IPS-15b (cell line): ENCODE measurements around the gene HOXC13.

Source experiments
- H3K27me3 ChIP-seq: one replicate; pipeline ENCODE4 v1.6.1; 2013; ENCODE audit warnings: low read length; ENCODE audit not compliant: control insufficient read depth, insufficient read depth
- H3K36me3 ChIP-seq: one replicate; pipeline ENCODE4 v1.6.1; 2013; ENCODE audit warnings: low read length; ENCODE audit not compliant: control insufficient read depth, insufficient read depth
- H3K4me1 ChIP-seq: one replicate; pipeline ENCODE4 v1.6.1; 2013; ENCODE audit warnings: mild to moderate bottlenecking, low read length; ENCODE audit not compliant: control insufficient read depth, insufficient read depth
- H3K4me3 ChIP-seq: one replicate; pipeline ENCODE4 v1.5.1; 2013; ENCODE audit warnings: low read depth, low read length
- H3K9ac ChIP-seq: one replicate; pipeline ENCODE4 v1.6.1; 2013; ENCODE audit warnings: low read depth, mild to moderate bottlenecking, low read length
- H3K9me3 ChIP-seq: one replicate; pipeline ENCODE4 v1.6.1; 2013; ENCODE audit warnings: mild to moderate bottlenecking, low read length; ENCODE audit not compliant: control insufficient read depth, insufficient read depth

The HOXC13 gene

GRCh38 chr12:53983950-53984572 is 45.4 kb downstream of the HOXC13 start:
- H3K9me3 ChIP-seq, result no peaks in the 10 kb centered on the region
- peak overlapping the region; percentile 11 for H3K4me3 ChIP-seq
- no peak overlapping the region for H3K9ac ChIP-seq
- H3K36me3 ChIP-seq, result no peaks in the 10 kb centered on the region
- no peaks in the 10 kb centered on the region for H3K4me1 ChIP-seq
- peaks cover 96% of the 10 kb centered on the region for H3K27me3 ChIP-seq

GRCh38 chr12:53984901-53985691 is 46.5 kb downstream of the HOXC13 start, which contains the start of gene HOXC10:
Gene HOXC10, plus strand, starts transcription at chr12:53985146. Its CDS starts 114 bp downstream, at chr12:53985260.
- Histone ChIP-seq H3K4me1 (no peaks in the 10 kb centered on the region), H3K9ac (no peak within 1 kb of the TSS), H3K36me3 (no peaks in the 10 kb centered on the region), H3K4me3 (peak within 1 kb of the TSS; percentile 26), H3K9me3 (no peaks in the 10 kb centered on the region), H3K27me3 (peaks cover 96% of the 10 kb centered on the region)

- H3K9me3 ChIP-seq, result no peaks in the 10 kb centered on the region
- no peak overlapping the region for H3K9ac ChIP-seq
Observed at GRCh38 chr12:53985692-53985993, 47.0 kb downstream of the HOXC13 start.

GRCh38 chr12:53985994-53986685 is 47.5 kb downstream of the HOXC13 start:
- H3K4me3 ChIP-seq, result peak overlapping the region; percentile 26
- H3K9me3 ChIP-seq, result no peaks in the 10 kb centered on the region
- H3K9ac ChIP-seq, result no peak overlapping the region
- H3K36me3 ChIP-seq, result no peaks in the 10 kb centered on the region
- H3K27me3 ChIP-seq, result peaks cover 96% of the 10 kb centered on the region
- no peaks in the 10 kb centered on the region for H3K4me1 ChIP-seq

More at GRCh38 chr12:53985692-53985993, 47.0 kb downstream of the HOXC13 start:
- Histone ChIP-seq H3K4me3 (peak overlapping the region; percentile 26), H3K36me3 (no peaks in the 10 kb centered on the region), H3K4me1 (no peaks in the 10 kb centered on the region), H3K27me3 (peaks cover 96% of the 10 kb centered on the region)

- no peaks in the 10 kb centered on the region for H3K4me1 ChIP-seq
- H3K36me3 ChIP-seq, result no peaks in the 10 kb centered on the region
- H3K9ac ChIP-seq, result no peak overlapping the region
- H3K27me3 ChIP-seq, result peaks cover 96% of the 10 kb centered on the region
- no peak overlapping the region for H3K4me3 ChIP-seq
- H3K9me3 ChIP-seq, result no peaks in the 10 kb centered on the region
Observed at GRCh38 chr12:53986686-53987483, 48.3 kb downstream of the HOXC13 start.

- no peak overlapping the region for H3K9ac ChIP-seq
Observed at GRCh38 chr12:53987787-53988230, 49.2 kb downstream of the HOXC13 start.

GRCh38 chr12:53988541-53989226 is 50.1 kb downstream of the HOXC13 start:
- no peak overlapping the region for H3K9ac ChIP-seq
- no peak overlapping the region for H3K4me3 ChIP-seq
- H3K9me3 ChIP-seq, result no peaks in the 10 kb centered on the region
- H3K4me1 ChIP-seq, result no peaks in the 10 kb centered on the region
- H3K36me3 ChIP-seq, result no peaks in the 10 kb centered on the region
- peaks cover 96% of the 10 kb centered on the region for H3K27me3 ChIP-seq

More at GRCh38 chr12:53987787-53988230, 49.2 kb downstream of the HOXC13 start:
- Histone ChIP-seq H3K36me3 (no peaks in the 10 kb centered on the region), H3K9me3 (no peaks in the 10 kb centered on the region), H3K27me3 (peaks cover 96% of the 10 kb centered on the region), H3K4me1 (no peaks in the 10 kb centered on the region), H3K4me3 (no peak overlapping the region)

- H3K27me3 ChIP-seq, result peaks cover 96% of the 10 kb centered on the region
- peak overlapping the region; percentile 16 for H3K4me3 ChIP-seq
Observed at GRCh38 chr12:53989227-53990113, 50.8 kb downstream of the HOXC13 start.

GRCh38 chr12:53990311-53991076 is 51.9 kb downstream of the HOXC13 start:
- peaks cover 100% of the 10 kb centered on the region for H3K27me3 ChIP-seq
- no peaks in the 10 kb centered on the region for H3K9me3 ChIP-seq
- H3K36me3 ChIP-seq, result no peaks in the 10 kb centered on the region
- H3K4me3 ChIP-seq, result no peak overlapping the region
- H3K4me1 ChIP-seq, result no peaks in the 10 kb centered on the region
- H3K9ac ChIP-seq, result no peak overlapping the region

More at GRCh38 chr12:53989227-53990113, 50.8 kb downstream of the HOXC13 start:
- H3K36me3 ChIP-seq, result no peaks in the 10 kb centered on the region
- no peaks in the 10 kb centered on the region for H3K4me1 ChIP-seq
- H3K9me3 ChIP-seq, result no peaks in the 10 kb centered on the region
- no peak overlapping the region for H3K9ac ChIP-seq

- no peaks in the 10 kb centered on the region for H3K4me1 ChIP-seq
- peak overlapping the region; percentile 30 for H3K4me3 ChIP-seq
- no peaks in the 10 kb centered on the region for H3K36me3 ChIP-seq
- H3K9ac ChIP-seq, result no peak overlapping the region
- no peaks in the 10 kb centered on the region for H3K9me3 ChIP-seq
- H3K27me3 ChIP-seq, result peaks cover 100% of the 10 kb centered on the region
Observed at GRCh38 chr12:53991077-53991460, 52.4 kb downstream of the HOXC13 start.
